Mesenchymal stem cell (in vitro differentiated cells and primary cell): ENCODE results near the gene GTF3C2.
"Not testable (repeated sequence)": the region's sequence is repeated elsewhere in the genome, so short reads cannot be mapped to it uniquely, and the experiment has no call there.

Experiments used
- DNase-seq: peaks from one replicate; pipeline ENCODE4 v3.0.0-alpha.2; 2013
- H2AFZ ChIP-seq: one replicate; pipeline ENCODE4 v1.6.1; 2013; ENCODE audit warnings: low read depth, mild to moderate bottlenecking, control low read depth, inconsistent platforms, low read length, moderate library complexity
- H2AK5ac ChIP-seq: 2 replicates; pipeline ENCODE4 v1.6.1; 2013; ENCODE audit warnings: low read length, moderate library complexity, mild to moderate bottlenecking, inconsistent platforms; ENCODE audit not compliant: severe bottlenecking
- H2BK120ac ChIP-seq: one replicate; pipeline ENCODE4 v1.6.1; 2013; ENCODE audit warnings: low read depth, mild to moderate bottlenecking, inconsistent platforms, low read length, moderate library complexity
- H2BK12ac ChIP-seq, 2 experiments: one replicate each; pipeline ENCODE4 v1.6.1; 2013; ENCODE audit warnings: inconsistent platforms in 2 of 2, low read length in 2 of 2, mild to moderate bottlenecking in 2 of 2, moderate library complexity in 2 of 2, control low read depth in 1 of 2
- H2BK15ac ChIP-seq: one replicate; pipeline ENCODE4 v1.6.1; 2013; ENCODE audit warnings: mild to moderate bottlenecking, low read depth, inconsistent platforms; ENCODE audit not compliant: poor library complexity, severe bottlenecking
- H2BK5ac ChIP-seq: 2 replicates; pipeline ENCODE4 v1.6.1; 2013; ENCODE audit warnings: low read depth, mild to moderate bottlenecking, low read length, control low read depth, inconsistent platforms; ENCODE audit not compliant: poor library complexity, severe bottlenecking
- H3K14ac ChIP-seq, 2 experiments: one replicate each; pipeline ENCODE4 v1.6.1; 2013; ENCODE audit warnings: inconsistent platforms in 2 of 2, low read length in 2 of 2, control low read depth in 1 of 2, mild to moderate bottlenecking in 1 of 2, moderate library complexity in 1 of 2
- H3K18ac ChIP-seq, 2 experiments: one replicate each; pipeline ENCODE4 v1.6.1; 2013; ENCODE audit warnings: inconsistent platforms in 2 of 2, low read length in 2 of 2, control low read depth in 1 of 2, low read depth in 1 of 2, mild to moderate bottlenecking in 1 of 2
- H3K23ac ChIP-seq, 2 experiments: one replicate each; pipeline ENCODE4 v1.6.1; 2013; ENCODE audit warnings: inconsistent platforms in 2 of 2, low read length in 2 of 2, mild to moderate bottlenecking in 2 of 2, moderate library complexity in 2 of 2, control low read depth in 1 of 2
- H3K27ac ChIP-seq: 2 replicates; pipeline ENCODE4 v1.5.1; 2013; ENCODE audit warnings: mild to moderate bottlenecking, moderate library complexity, low read length, control low read depth, inconsistent platforms; ENCODE audit not compliant: poor library complexity, severe bottlenecking
- H3K27me3 ChIP-seq, 2 experiments: 2 replicates each; pipeline versions ENCODE4 v1.6.1 to v1.7.0; 2013; ENCODE audit warnings: low read length in 2 of 2, mild to moderate bottlenecking in 2 of 2, moderate library complexity in 2 of 2, control low read depth in 1 of 2, inconsistent platforms in 1 of 2; ENCODE audit not compliant: control insufficient read depth in 1 of 2, insufficient read depth in 1 of 2
- H3K36me3 ChIP-seq, 2 experiments: 2 replicates each; pipeline versions ENCODE4 v1.6.1 to v1.7.0; 2013; ENCODE audit warnings: low read length in 2 of 2, control low read depth in 1 of 2, inconsistent platforms in 1 of 2, low read depth in 1 of 2, mild to moderate bottlenecking in 1 of 2; ENCODE audit not compliant: insufficient read depth in 2 of 2, control insufficient read depth in 1 of 2
- H3K4ac ChIP-seq, 2 experiments: one replicate each; pipeline ENCODE4 v1.6.1; 2013; ENCODE audit warnings: inconsistent platforms in 2 of 2, low read length in 2 of 2, mild to moderate bottlenecking in 2 of 2, moderate library complexity in 2 of 2, control low read depth in 1 of 2, low read depth in 1 of 2
- H3K4me1 ChIP-seq: 2 replicates; pipeline ENCODE4 v1.6.1; 2013; ENCODE audit warnings: low read depth, low read length, control low read depth; ENCODE audit not compliant: control insufficient read depth, insufficient read depth
- H3K4me2 ChIP-seq: 2 replicates; pipeline ENCODE4 v1.6.1; 2013; ENCODE audit warnings: low read length, mild to moderate bottlenecking, inconsistent platforms; ENCODE audit not compliant: poor library complexity, severe bottlenecking
- H3K4me3 ChIP-seq, 2 experiments: 2 replicates each; pipeline versions ENCODE4 v1.5.1 to v1.7.0; 2013; ENCODE audit warnings: low read length in 2 of 2, mild to moderate bottlenecking in 2 of 2, control low read depth in 1 of 2, low read depth in 1 of 2; ENCODE audit not compliant: insufficient read depth in 1 of 2
- H3K79me1 ChIP-seq: replicated peaks from 2 replicates; pipeline ENCODE4 v1.6.1; 2013; ENCODE audit warnings: mild to moderate bottlenecking, control low read depth, low read length, inconsistent platforms; ENCODE audit not compliant: poor library complexity, severe bottlenecking
- H3K9ac ChIP-seq: 2 replicates; pipeline ENCODE4 v1.7.0; 2013; ENCODE audit warnings: mild to moderate bottlenecking, low read length, moderate library complexity
- H3K9me3 ChIP-seq: 2 replicates; pipeline ENCODE4 v1.7.0; 2013; ENCODE audit warnings: mild to moderate bottlenecking, low read length; ENCODE audit not compliant: control insufficient read depth
- H4K8ac ChIP-seq: one replicate; pipeline ENCODE4 v1.6.1; 2013; ENCODE audit warnings: inconsistent platforms, mild to moderate bottlenecking, low read length, moderate library complexity
- H4K91ac ChIP-seq: one replicate; pipeline ENCODE4 v1.6.1; 2013; ENCODE audit warnings: mild to moderate bottlenecking, low read length, inconsistent platforms
- WGBS: methylation state at CpG from one replicate; pipeline ENCODE4 v1.1.7; 2013; ENCODE audit warnings: mixed read lengths; 5-methylcytosine and 5-hydroxymethylcytosine counted together

The GTF3C2 gene

GRCh38 chr2:27353762-27354596 is 2.6 kb downstream of the GTF3C2 start:
- Histone ChIP-seq H2AFZ (no peak overlapping the region), H3K79me1 (peaks cover 5% of the 10 kb centered on the region), H2BK12ac (peak overlapping the region in 1 of 2 experiments; percentile 6), H3K4ac (no peak overlapping the region), H3K9ac (peak overlapping the region; percentile 74), H3K18ac (no peak overlapping the region), H4K91ac (no peak overlapping the region), H2AK5ac (no peak overlapping the region), H2BK5ac (no peak overlapping the region), H3K27ac (no peak overlapping the region), H3K4me2 (no peak overlapping the region), H3K4me3 (peak overlapping the region in 1 of 2 experiments; percentile 99), H3K9me3 (no peaks in the 10 kb centered on the region), H2BK120ac (no peak overlapping the region), H3K27me3 (no peaks in the 10 kb centered on the region), H4K8ac (no peak overlapping the region), H2BK15ac (no peak overlapping the region), H3K36me3 (peaks cover 0 to 4% of the 10 kb centered on the region in 2 experiments), H3K4me1 (peaks cover 10% of the 10 kb centered on the region), H3K23ac (no peak overlapping the region), H3K14ac (no peak overlapping the region)
- peak; percentile 77 for DNase-seq
- WGBS = 90% methylated on average over 5 of the region's 7 CpGs

DNA sequence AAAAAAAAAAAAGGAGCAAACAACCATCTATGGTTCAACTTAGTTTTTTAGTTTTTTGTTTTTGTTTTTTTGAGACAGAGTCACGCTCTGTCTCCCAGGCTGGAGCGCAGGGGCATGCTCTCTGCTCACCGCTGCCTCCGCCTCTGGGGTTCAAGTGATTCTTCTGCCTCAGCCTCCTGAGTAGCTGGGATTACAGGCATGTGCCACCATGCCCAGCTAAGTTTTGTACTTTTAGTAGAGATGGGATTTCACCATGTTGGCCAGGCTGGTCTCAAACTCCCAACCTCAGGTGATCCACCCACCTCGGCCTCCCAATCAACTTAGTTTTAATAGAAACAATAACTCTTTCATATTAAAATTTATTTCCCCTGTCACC is 3.2 kb downstream of the GTF3C2 start:
- not testable (repeated sequence) for H2BK15ac ChIP-seq, H3K18ac ChIP-seq, H2AK5ac ChIP-seq, H3K14ac ChIP-seq, H3K4me2 ChIP-seq, H4K8ac ChIP-seq, H3K27ac ChIP-seq, H2BK120ac ChIP-seq, H3K23ac ChIP-seq, H2AFZ ChIP-seq, H2BK5ac ChIP-seq, H3K4ac ChIP-seq, H3K9me3 ChIP-seq, H2BK12ac ChIP-seq, H3K4me3 ChIP-seq, DNase-seq, H3K27me3 ChIP-seq, H4K91ac ChIP-seq, H3K79me1 ChIP-seq, H3K36me3 ChIP-seq
- Histone ChIP-seq H3K9ac (peak overlapping the region; percentile 74), H3K4me1 (peaks cover 10% of the 10 kb centered on the region)
- 98% methylated on average over 5 of the region's 5 CpGs for WGBS

- no peak overlapping the region for H2AFZ ChIP-seq
- no peak overlapping the region for H2BK5ac ChIP-seq
- H3K23ac ChIP-seq = no peak overlapping the region
- H3K27ac ChIP-seq = no peak overlapping the region
- H3K14ac ChIP-seq = no peak overlapping the region
- 94% methylated on average over 6 of the region's 6 CpGs for WGBS
- DNase-seq = no peak
- H4K8ac ChIP-seq = no peak overlapping the region
- H3K4me1 ChIP-seq = peaks cover 7% of the 10 kb centered on the region
- no peak overlapping the region for H2BK12ac ChIP-seq
- peaks cover 7% of the 10 kb centered on the region for H3K79me1 ChIP-seq
- H3K4me3 ChIP-seq = no peak overlapping the region
- no peaks in the 10 kb centered on the region for H3K27me3 ChIP-seq
- no peak overlapping the region for H3K18ac ChIP-seq
- H2BK15ac ChIP-seq = no peak overlapping the region
- no peak overlapping the region for H2BK120ac ChIP-seq
- H3K4ac ChIP-seq = no peak overlapping the region
- H4K91ac ChIP-seq = no peak overlapping the region
- no peak overlapping the region for H3K9ac ChIP-seq
- H3K36me3 ChIP-seq = peaks cover 2 to 4% of the 10 kb centered on the region in 2 experiments
- no peak overlapping the region for H3K4me2 ChIP-seq
- H3K9me3 ChIP-seq = no peaks in the 10 kb centered on the region
- no peak overlapping the region for H2AK5ac ChIP-seq
Measured at GRCh38 chr2:27351802-27352598, 4.6 kb downstream of the GTF3C2 start.

DNA sequence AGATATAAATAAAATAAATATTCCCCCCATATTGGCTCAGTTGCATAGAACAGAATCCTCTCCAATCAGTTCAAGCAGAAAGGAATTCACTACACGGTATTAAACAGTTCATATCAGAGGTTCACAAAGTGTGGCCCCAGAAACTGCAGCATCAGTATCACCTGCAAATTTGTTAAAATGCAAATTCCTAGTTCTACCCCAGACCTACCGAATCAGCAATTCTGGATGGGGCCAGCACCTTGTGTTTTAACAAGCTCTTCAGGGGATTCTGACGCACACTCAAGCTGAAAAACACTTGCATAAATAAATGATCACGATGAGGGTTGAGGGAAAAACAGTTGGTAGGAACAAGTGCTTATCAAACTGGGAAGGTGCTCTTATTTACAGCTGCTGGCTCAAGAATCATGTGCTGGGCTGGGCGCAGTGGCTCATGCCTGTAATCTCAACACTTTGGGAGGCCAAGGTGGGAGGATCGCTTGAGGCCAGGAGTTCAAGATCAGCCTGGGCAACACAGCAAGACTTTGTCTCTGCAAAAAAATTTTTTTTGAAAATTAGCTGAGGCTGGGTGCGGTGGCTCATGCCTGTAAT is 6.4 kb downstream of the GTF3C2 start:
- Histone ChIP-seq H3K4me2 (no peak overlapping the region), H3K79me1 (peaks cover 14% of the 10 kb centered on the region), H2BK12ac (no peak overlapping the region), H3K4ac (no peak overlapping the region), H3K27me3 (no peaks in the 10 kb centered on the region), H4K91ac (no peak overlapping the region), H3K18ac (no peak overlapping the region), H3K14ac (no peak overlapping the region), H3K4me3 (no peak overlapping the region), H3K36me3 (peaks cover 2 to 4% of the 10 kb centered on the region in 2 experiments), H4K8ac (no peak overlapping the region), H3K9me3 (no peaks in the 10 kb centered on the region), H3K9ac (no peak overlapping the region), H3K23ac (no peak overlapping the region), H3K4me1 (peaks cover 7% of the 10 kb centered on the region), H2BK15ac (no peak overlapping the region), H3K27ac (no peak overlapping the region), H2AK5ac (no peak overlapping the region), H2BK5ac (no peak overlapping the region), H2AFZ (no peak overlapping the region), H2BK120ac (no peak overlapping the region)
- no peak for DNase-seq
- 96% methylated on average over 7 of the region's 7 CpGs for WGBS
